Measurements from ENCODE around the gene NFIA. TPM values are rescaled to one million over a fixed set of nuclear protein-coding genes. Genes with fewer than 3 reads are reported as not detected.

The NFIA gene
- total and polyA plus RNA-seq, 7 donors = 4.0 to 42.7 (median 30.6) TPM

DNA sequence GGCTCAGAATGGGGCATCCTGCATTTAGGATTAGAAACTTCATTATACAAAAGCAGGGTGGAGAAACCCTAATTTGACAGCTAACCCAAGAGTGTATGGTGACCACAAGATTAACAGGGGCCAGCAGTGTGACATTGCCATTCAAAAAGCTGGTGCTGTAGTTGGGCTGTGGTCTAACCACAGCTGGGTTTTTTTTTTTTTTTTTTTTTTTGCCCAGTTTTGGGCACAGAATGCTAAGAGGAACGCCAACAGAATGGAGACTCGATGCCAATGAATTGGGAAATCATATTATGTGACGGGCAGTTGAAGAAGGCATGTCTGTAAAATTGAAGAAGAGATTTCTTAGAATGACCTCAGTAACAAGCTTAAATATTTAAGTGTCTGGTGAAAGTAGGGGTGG is 58.4 kb downstream of the NFIA start:
- Histone ChIP-seq H3K9me3 (no peaks in the 10 kb centered on the region), H3K4me1 (peaks cover 40% of the 10 kb centered on the region), H3K27ac (peak overlapping the region; percentile 88), H3K36me3 (ENCODE audit: insufficient read depth in 1 of 2, low read depth in 1 of 2) (no peaks in the 10 kb centered on the region), H3K4me3 (peak overlapping the region; percentile 50), H3K27me3 (ENCODE audit: insufficient read depth in 3 of 3, low read length in 2 of 3) (no peaks in the 10 kb centered on the region)
- TF ChIP-seq, protein P1, sequence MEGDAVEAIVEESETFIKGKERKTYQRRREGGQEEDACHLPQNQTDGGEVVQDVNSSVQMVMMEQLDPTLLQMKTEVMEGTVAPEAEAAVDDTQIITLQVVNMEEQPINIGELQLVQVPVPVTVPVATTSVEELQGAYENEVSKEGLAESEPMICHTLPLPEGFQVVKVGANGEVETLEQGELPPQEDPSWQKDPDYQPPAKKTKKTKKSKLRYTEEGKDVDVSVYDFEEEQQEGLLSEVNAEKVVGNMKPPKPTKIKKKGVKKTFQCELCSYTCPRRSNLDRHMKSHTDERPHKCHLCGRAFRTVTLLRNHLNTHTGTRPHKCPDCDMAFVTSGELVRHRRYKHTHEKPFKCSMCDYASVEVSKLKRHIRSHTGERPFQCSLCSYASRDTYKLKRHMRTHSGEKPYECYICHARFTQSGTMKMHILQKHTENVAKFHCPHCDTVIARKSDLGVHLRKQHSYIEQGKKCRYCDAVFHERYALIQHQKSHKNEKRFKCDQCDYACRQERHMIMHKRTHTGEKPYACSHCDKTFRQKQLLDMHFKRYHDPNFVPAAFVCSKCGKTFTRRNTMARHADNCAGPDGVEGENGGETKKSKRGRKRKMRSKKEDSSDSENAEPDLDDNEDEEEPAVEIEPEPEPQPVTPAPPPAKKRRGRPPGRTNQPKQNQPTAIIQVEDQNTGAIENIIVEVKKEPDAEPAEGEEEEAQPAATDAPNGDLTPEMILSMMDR (IDR thresholded peaks at IDR 0.05) = no peak
- WGBS, 3 donors = 18 to 36% (median 18%) methylated on average over 3 of the region's 3 CpGs
- peak; percentile 34 to 66 (median 46) for ATAC-seq
- intact Hi-C loops (cut with DNase I) = loop anchor here in 1 of 2 donors (5.0 kb wide), 1 partner anchor 42 kb away; no protein-coding TSS in a partner anchor
- DNase-seq = no peak

GRCh38 chr1:61141288-61142042 is 59.1 kb downstream of the NFIA start:
- Histone ChIP-seq H3K4me1 (peaks cover 40% of the 10 kb centered on the region), H3K36me3 (ENCODE audit: insufficient read depth in 1 of 2, low read depth in 1 of 2) (no peaks in the 10 kb centered on the region), H3K9me3 (no peaks in the 10 kb centered on the region), H3K27ac (peak overlapping the region; percentile 88), H3K27me3 (ENCODE audit: insufficient read depth in 3 of 3, low read length in 2 of 3) (no peaks in the 10 kb centered on the region), H3K4me3 (peak overlapping the region; percentile 50)
- DNase-seq (no peak), ATAC-seq (peak; percentile 55 to 83 (median 78))
- 25 to 34% (median 28%) methylated on average over 9 of the region's 9 CpGs for WGBS, 3 donors
- intact Hi-C loops (cut with DNase I) = loop anchor here in 1 of 2 donors (5.0 kb wide), 1 partner anchor 41 kb away; no protein-coding TSS in a partner anchor
- TF ChIP-seq, protein P1 (IDR thresholded peaks at IDR 0.05) = no peak

- ATAC-seq = no peak
- 21 to 42% (median 27%) methylated on average over 1 of the region's 1 CpG for WGBS, 3 donors
- Histone ChIP-seq H3K27ac (peak overlapping the region; percentile 88), H3K4me3 (peak overlapping the region; percentile 50), H3K36me3 (ENCODE audit: insufficient read depth in 1 of 2, low read depth in 1 of 2) (no peaks in the 10 kb centered on the region), H3K27me3 (ENCODE audit: insufficient read depth in 3 of 3, low read length in 2 of 3) (no peaks in the 10 kb centered on the region), H3K4me1 (peaks cover 40% of the 10 kb centered on the region), H3K9me3 (no peaks in the 10 kb centered on the region)
- DNase-seq = no peak
- TF ChIP-seq, protein P1 (IDR thresholded peaks at IDR 0.05) = no peak
- intact Hi-C loops (cut with DNase I) = loop anchor here in 1 of 2 donors (5.0 kb wide), 1 partner anchor 40 kb away; no protein-coding TSS in a partner anchor
Observed at GRCh38 chr1:61142043-61142440, 59.7 kb downstream of the NFIA start.

DNA sequence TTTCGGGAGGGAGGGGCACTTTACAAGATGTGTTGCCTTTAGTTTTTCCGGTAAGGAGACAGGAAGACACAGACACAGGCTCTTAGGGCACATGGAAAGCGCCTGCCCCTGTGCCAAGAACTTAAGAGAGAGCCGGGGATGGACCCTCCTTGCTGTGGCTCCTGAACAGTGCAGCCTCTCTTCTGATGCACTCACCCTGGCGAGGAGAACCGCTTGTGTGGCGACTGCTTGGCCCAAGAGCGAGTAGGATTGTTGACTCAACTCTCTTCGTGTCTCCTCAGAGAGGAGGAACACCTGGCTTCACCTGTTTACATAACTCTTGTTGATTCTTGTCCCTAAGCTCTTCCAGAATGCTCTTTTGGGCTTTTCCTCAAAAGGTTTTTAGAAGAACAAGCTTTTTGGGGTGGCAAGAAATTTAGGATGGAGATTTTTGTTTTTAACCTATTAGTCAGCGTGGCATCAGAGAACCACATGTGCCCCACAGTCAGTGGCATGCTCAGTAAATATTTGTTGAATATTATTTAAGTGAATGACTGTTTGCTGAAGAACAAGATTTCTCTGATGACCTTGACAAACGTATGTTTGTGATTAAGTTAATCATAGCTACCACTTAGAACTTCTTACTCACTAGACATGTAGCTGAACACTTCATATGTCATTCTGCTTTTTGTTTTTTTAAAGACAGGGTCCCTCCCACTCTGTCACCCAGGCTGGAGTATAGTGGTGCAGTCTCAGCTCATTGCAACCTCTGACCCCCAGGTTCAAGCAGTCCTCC is 60.6 kb downstream of the NFIA start:
- no peaks in the 10 kb centered on the region for H3K27me3 ChIP-seq (ENCODE audit: insufficient read depth in 3 of 3, low read length in 2 of 3)
- TF ChIP-seq, protein P1 (IDR thresholded peaks at IDR 0.05) = no peak
- ATAC-seq (peak in 3 of 4 donors; percentile 13 to 24 (median 14)), DNase-seq (no peak)
- H3K36me3 ChIP-seq (ENCODE audit: insufficient read depth in 1 of 2, low read depth in 1 of 2) = no peaks in the 10 kb centered on the region
- H3K4me1 ChIP-seq = peaks cover 45% of the 10 kb centered on the region
- WGBS, 3 donors = 72 to 83% (median 74%) methylated on average over 11 of the region's 11 CpGs
- intact Hi-C loops (cut with DNase I) = loop anchor here in 1 of 2 donors (5.0 kb wide), 1 partner anchor 39 kb away; no protein-coding TSS in a partner anchor
- H3K4me3 ChIP-seq = no peak overlapping the region
- H3K9me3 ChIP-seq = no peaks in the 10 kb centered on the region
- H3K27ac ChIP-seq = peak overlapping the region; percentile 88

Data from psoas muscle (tissue), 8 donors.